Natural killer cell (primary cell): ENCODE data around the gene GOT1. TPM values are rescaled to one million over a fixed set of nuclear protein-coding genes. Genes with fewer than 3 reads are reported as not detected.

Experiments used
- ATAC-seq, 3 donors: fragments of 150-1000 bp in 2 of 3; fragments of 200-7000 bp in 1 of 3; cut with Tn5 transposase; 1 replicate in 1 of 3; 2 replicates in 2 of 3; pipeline ENCODE4 v1.10.0; 2021; ENCODE audit warnings: mild to moderate bottlenecking in 2 of 3, moderate library complexity in 2 of 3
- DNase-seq, 2 donors: peaks; one replicate each; pipeline versions ENCODE4 v3.0.0 to v3.0.0-alpha.2; 2013 to 2021; ENCODE audit warnings: mixed read lengths in 1 of 2
- H3K27ac ChIP-seq: one replicate; pipeline ENCODE4 v1.5.1; 2013; ENCODE audit warnings: mild to moderate bottlenecking, low read length
- H3K27me3 ChIP-seq: one replicate; pipeline ENCODE4 v1.6.1; 2013; ENCODE audit warnings: low read length; ENCODE audit not compliant: control insufficient read depth, insufficient read depth
- H3K36me3 ChIP-seq: one replicate; pipeline ENCODE4 v1.6.1; 2013; ENCODE audit warnings: low read length; ENCODE audit not compliant: control insufficient read depth, insufficient read depth
- H3K4me1 ChIP-seq: one replicate; pipeline ENCODE4 v1.6.1; 2013; ENCODE audit warnings: low read length; ENCODE audit not compliant: control insufficient read depth, insufficient read depth
- H3K4me3 ChIP-seq: one replicate; pipeline ENCODE4 v1.5.1; 2013; ENCODE audit warnings: low read length
- H3K9me3 ChIP-seq: one replicate; pipeline ENCODE4 v1.6.1; 2013; ENCODE audit warnings: low read length; ENCODE audit not compliant: control insufficient read depth, insufficient read depth
- H3K27ac Mint-ChIP-seq, 2 donors: one replicate each; pipeline ENCODE4 v1.8.0; 2022; ENCODE audit warnings: mild to moderate bottlenecking in 2 of 2, mixed read lengths in 2 of 2, moderate library complexity in 1 of 2
- H3K27me3 Mint-ChIP-seq, 2 donors: one replicate each; pipeline ENCODE4 v1.8.0; 2022; ENCODE audit warnings: low read depth in 2 of 2, mixed read lengths in 2 of 2
- H3K36me3 Mint-ChIP-seq: one replicate; pipeline ENCODE4 v1.8.0; 2022; ENCODE audit warnings: mixed read lengths
- H3K4me1 Mint-ChIP-seq, 2 donors: one replicate each; pipeline ENCODE4 v1.8.0; 2022; ENCODE audit warnings: mixed read lengths in 2 of 2
- H3K4me3 Mint-ChIP-seq: one replicate; pipeline ENCODE4 v1.8.0; 2022; ENCODE audit warnings: mild to moderate bottlenecking, moderate library complexity, mixed read lengths
- H3K9me3 Mint-ChIP-seq, 2 donors: one replicate each; pipeline ENCODE4 v1.8.0; 2022; ENCODE audit warnings: mixed read lengths in 2 of 2
- CTCF ChIP-seq: fragments of 200-600 bp; IDR thresholded peaks from one replicate; pipeline ENCODE4 v1.8.0; 2022; ENCODE audit warnings: antibody characterized with exemption
- WGBS: methylation state at CpG from one replicate; pipeline ENCODE4 v1.1.7; 2013; ENCODE audit warnings: missing lambda C conversion rate; ENCODE audit not compliant: insufficient coverage; 5-methylcytosine and 5-hydroxymethylcytosine counted together
- intact Hi-C: fragments of 100-400 bp; cut with micrococcal nuclease; formaldehyde crosslinking; loops from one replicate; pipeline ENCODE4 v1.14.2; 2022
- total RNA-seq, 4 donors: library from RNA; stranded (reverse); fragments of 120-200 nt in 1 of 4; gene quantifications; one replicate each; pipeline versions ENCODE4 v1.2.3 to v1.2.4, GENCODE V29; 2013 to 2022

The GOT1 gene
- total RNA-seq, 3 donors from 2014 or later (not counting 1 experiment from before 2014, with no cell fraction given) = 8.5 to 15.1 (median 8.5) TPM

GRCh38 chr10:99444383-99445045 is 14.1 kb upstream of the GOT1 start:
- TF ChIP-seq CTCF = no peak
- no peak for ATAC-seq
- Histone ChIP-seq H3K4me3 (no peak overlapping the region), H3K27ac (no peak overlapping the region), H3K4me1 (no peaks in the 10 kb centered on the region), H3K9me3 (no peaks in the 10 kb centered on the region), H3K36me3 (no peaks in the 10 kb centered on the region), H3K27me3 (no peaks in the 10 kb centered on the region)
- H3K27me3 Mint-ChIP-seq = peaks cover 7 to 14% of the 10 kb centered on the region in 2 donors
- H3K4me3 Mint-ChIP-seq = no peak overlapping the region
- intact Hi-C loops = no loop called here
- no peaks in the 10 kb centered on the region for H3K4me1 Mint-ChIP-seq
- H3K36me3 Mint-ChIP-seq = no peaks in the 10 kb centered on the region
- 86% methylated on average over 16 of the region's 16 CpGs for WGBS
- no peak for DNase-seq
- H3K9me3 Mint-ChIP-seq = no peaks in the 10 kb centered on the region
- no peak overlapping the region for H3K27ac Mint-ChIP-seq

- Mint-ChIP-seq H3K27ac (no peak overlapping the region), H3K36me3 (no peaks in the 10 kb centered on the region), H3K9me3 (no peaks in the 10 kb centered on the region), H3K4me3 (no peak overlapping the region), H3K27me3 (peaks cover 5 to 14% of the 10 kb centered on the region in 2 donors), H3K4me1 (no peaks in the 10 kb centered on the region)
- Histone ChIP-seq H3K27me3 (no peaks in the 10 kb centered on the region), H3K9me3 (no peaks in the 10 kb centered on the region), H3K36me3 (no peaks in the 10 kb centered on the region), H3K27ac (no peak overlapping the region), H3K4me3 (no peak overlapping the region), H3K4me1 (no peaks in the 10 kb centered on the region)
- intact Hi-C loops = no loop called here
- TF ChIP-seq CTCF = no peak
- DNase-seq = no peak
- WGBS = 78% methylated on average over 1 of the region's 3 CpGs
- ATAC-seq = no peak
Observed at GRCh38 chr10:99443500-99443899, 13.1 kb upstream of the GOT1 start.

GRCh38 chr10:99442394-99442793 is 12.0 kb upstream of the GOT1 start:
- no peak overlapping the region for H3K27ac Mint-ChIP-seq
- no peak for TF ChIP-seq CTCF
- no peaks in the 10 kb centered on the region for H3K9me3 Mint-ChIP-seq
- H3K36me3 Mint-ChIP-seq = no peaks in the 10 kb centered on the region
- H3K9me3 ChIP-seq = no peaks in the 10 kb centered on the region
- H3K4me3 Mint-ChIP-seq = no peak overlapping the region
- intact Hi-C loops = no loop called here
- no peaks in the 10 kb centered on the region for H3K4me1 ChIP-seq
- H3K4me3 ChIP-seq = no peak overlapping the region
- DNase-seq (no peak), ATAC-seq (no peak)
- H3K27me3 Mint-ChIP-seq = peaks cover 5 to 7% of the 10 kb centered on the region in 2 donors
- no peaks in the 10 kb centered on the region for H3K36me3 ChIP-seq
- H3K27ac ChIP-seq = no peak overlapping the region
- no peaks in the 10 kb centered on the region for H3K4me1 Mint-ChIP-seq
- no peaks in the 10 kb centered on the region for H3K27me3 ChIP-seq
- WGBS = 93% methylated on average over 4 of the region's 5 CpGs

- intact Hi-C loops = loop anchor here (5.0 kb wide), 1 partner anchor 173 kb away; no protein-coding TSS in a partner anchor
- peaks cover 1 to 4% of the 10 kb centered on the region in 2 donors for H3K4me1 Mint-ChIP-seq
- 95% methylated on average over 2 of the region's 2 CpGs for whole genome bisulfite sequencing
- H3K36me3 Mint-ChIP-seq = no peaks in the 10 kb centered on the region
- H3K4me3 Mint-ChIP-seq = no peak overlapping the region
- ATAC-seq (no peak), DNase-seq (no peak)
- TF ChIP-seq CTCF = no peak
- Histone ChIP-seq H3K36me3 (no peaks in the 10 kb centered on the region), H3K27me3 (no peaks in the 10 kb centered on the region), H3K4me1 (no peaks in the 10 kb centered on the region), H3K27ac (no peak overlapping the region), H3K9me3 (no peaks in the 10 kb centered on the region), H3K4me3 (no peak overlapping the region)
- H3K27me3 Mint-ChIP-seq = no peaks in the 10 kb centered on the region
- H3K27ac Mint-ChIP-seq = no peak overlapping the region
- no peaks in the 10 kb centered on the region for H3K9me3 Mint-ChIP-seq
Observed at GRCh38 chr10:99438890-99439289, 8.5 kb upstream of the GOT1 start.
